Measurements from ENCODE around the gene DNM3.
"Not testable (repeated sequence)": the region's sequence is repeated elsewhere in the genome, so short reads cannot be mapped to it uniquely, and the experiment has no call there.

DNM3 gene

DNA sequence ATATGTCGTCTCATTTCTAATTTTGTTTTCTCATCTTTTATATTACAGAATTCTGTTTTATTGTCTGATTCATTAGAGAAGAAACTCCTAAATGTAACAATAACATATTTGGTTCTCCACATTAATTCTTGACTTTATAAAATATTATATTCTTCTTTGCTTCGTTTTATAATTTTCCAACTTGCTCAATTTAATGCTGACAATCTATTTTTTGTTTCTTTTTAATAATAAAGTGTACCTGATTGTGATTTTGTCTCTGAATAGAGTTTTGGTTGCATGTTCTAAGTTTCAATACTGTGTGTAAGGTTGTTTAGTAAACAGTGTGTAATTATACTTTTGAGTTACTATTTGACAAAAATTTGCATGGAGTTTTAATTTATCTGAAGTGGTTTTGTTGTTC lies 448.1 kb downstream of the DNM3 start:
- Histone ChIP-seq H3K36me3 (ENCODE audit: control insufficient read depth in 5 of 5, insufficient read depth in 5 of 5, low read length in 5 of 5) (no peaks in the 10 kb centered on the region), H3K9ac (ENCODE audit: low read length in 5 of 5) (no peak overlapping the region), H3K9me3 (ENCODE audit: control insufficient read depth in 5 of 5, low read length in 5 of 5) (no peaks in the 10 kb centered on the region), H3K4me1 (ENCODE audit: control insufficient read depth in 5 of 5, insufficient read depth in 5 of 5, low read length in 5 of 5) (peaks cover 0 to 26% (median 7%) of the 10 kb centered on the region in 5 donors), H3K27ac (ENCODE audit: low read depth, low read length) (no peak overlapping the region), H3K27me3 (ENCODE audit: control insufficient read depth in 5 of 5, insufficient read depth in 4 of 5, low read length in 5 of 5) (no peaks in the 10 kb centered on the region), H3K4me3 (ENCODE audit: low read depth in 1 of 5, low read length in 5 of 5) (no peak overlapping the region)

DNA sequence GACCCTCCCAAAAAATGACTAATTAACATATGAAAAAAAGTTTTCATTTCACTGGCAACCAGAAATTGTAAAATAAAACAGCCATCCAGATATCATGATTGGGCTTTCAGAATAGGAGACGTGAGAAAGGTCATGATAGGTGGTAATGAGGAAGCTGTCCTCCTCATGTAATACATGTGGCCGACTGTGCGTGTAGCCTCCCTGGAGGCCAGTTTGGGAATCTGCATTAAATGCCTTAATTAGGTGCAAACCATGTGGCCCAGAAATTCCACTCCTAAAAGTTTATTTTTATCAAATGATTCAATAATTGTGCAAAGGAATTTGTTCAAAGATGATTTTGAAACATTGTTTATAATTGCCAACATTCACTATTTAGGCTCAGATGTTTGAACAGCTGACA lies 451.5 kb downstream of the DNM3 start:
- no peak overlapping the region for H3K27ac ChIP-seq (ENCODE audit: low read depth, low read length)
- no peak overlapping the region for H3K9ac ChIP-seq (ENCODE audit: low read length in 5 of 5)
- H3K27me3 ChIP-seq (ENCODE audit: control insufficient read depth in 5 of 5, insufficient read depth in 4 of 5, low read length in 5 of 5): no peaks in the 10 kb centered on the region
- peaks cover 0 to 17% (median 0%) of the 10 kb centered on the region in 5 donors for H3K4me1 ChIP-seq (ENCODE audit: control insufficient read depth in 5 of 5, insufficient read depth in 5 of 5, low read length in 5 of 5)
- no peaks in the 10 kb centered on the region for H3K9me3 ChIP-seq (ENCODE audit: control insufficient read depth in 5 of 5, low read length in 5 of 5)
- H3K4me3 ChIP-seq (ENCODE audit: low read depth in 1 of 5, low read length in 5 of 5): no peak overlapping the region
- H3K36me3 ChIP-seq (ENCODE audit: control insufficient read depth in 5 of 5, insufficient read depth in 5 of 5, low read length in 5 of 5): no peaks in the 10 kb centered on the region

DNA sequence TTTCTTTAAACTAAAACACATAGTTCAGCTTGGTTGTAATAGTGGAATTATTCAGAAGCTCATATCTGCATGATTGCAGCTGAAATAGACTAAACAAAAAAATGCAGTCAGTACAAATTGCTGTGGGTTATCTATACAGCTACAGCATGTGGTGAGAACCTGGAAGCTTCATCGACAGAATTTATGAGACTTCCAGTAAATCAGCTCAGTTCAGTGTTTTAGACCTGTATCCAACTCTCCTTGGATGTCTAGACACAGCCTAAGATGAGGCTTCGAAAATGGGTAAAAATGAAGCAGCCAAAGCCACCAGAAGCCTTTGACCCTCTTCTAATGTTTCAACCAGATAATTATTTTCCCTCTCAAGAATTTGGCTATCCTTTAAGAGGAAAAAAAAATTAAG lies 452.1 kb downstream of the DNM3 start:
- Histone ChIP-seq H3K4me3 (ENCODE audit: low read depth in 1 of 5, low read length in 5 of 5) (no peak overlapping the region), H3K36me3 (ENCODE audit: control insufficient read depth in 5 of 5, insufficient read depth in 5 of 5, low read length in 5 of 5) (no peaks in the 10 kb centered on the region), H3K9ac (ENCODE audit: low read length in 5 of 5) (no peak overlapping the region), H3K9me3 (ENCODE audit: control insufficient read depth in 5 of 5, low read length in 5 of 5) (no peaks in the 10 kb centered on the region), H3K4me1 (ENCODE audit: control insufficient read depth in 5 of 5, insufficient read depth in 5 of 5, low read length in 5 of 5) (peaks cover 0 to 14% (median 0%) of the 10 kb centered on the region in 5 donors), H3K27me3 (ENCODE audit: control insufficient read depth in 5 of 5, insufficient read depth in 4 of 5, low read length in 5 of 5) (no peaks in the 10 kb centered on the region), H3K27ac (ENCODE audit: low read depth, low read length) (peak overlapping the region; percentile 44)

- Histone ChIP-seq H3K4me1 (ENCODE audit: control insufficient read depth in 5 of 5, insufficient read depth in 5 of 5, low read length in 5 of 5) (peaks cover 0 to 8% (median 0%) of the 10 kb centered on the region in 5 donors), H3K9me3 (ENCODE audit: control insufficient read depth in 5 of 5, low read length in 5 of 5) (peaks cover 0 to 5% (median 0%) of the 10 kb centered on the region in 5 donors), H3K9ac (ENCODE audit: low read length in 5 of 5) (no peak overlapping the region), H3K27me3 (ENCODE audit: control insufficient read depth in 5 of 5, insufficient read depth in 4 of 5, low read length in 5 of 5) (no peaks in the 10 kb centered on the region), H3K27ac (ENCODE audit: low read depth, low read length) (no peak overlapping the region), H3K4me3 (ENCODE audit: low read depth in 1 of 5, low read length in 5 of 5) (no peak overlapping the region), H3K36me3 (ENCODE audit: control insufficient read depth in 5 of 5, insufficient read depth in 5 of 5, low read length in 5 of 5) (no peaks in the 10 kb centered on the region)
These were observed 456.8 kb downstream of the DNM3 start for GRCh38 chr1:172298141-172298540.

DNA sequence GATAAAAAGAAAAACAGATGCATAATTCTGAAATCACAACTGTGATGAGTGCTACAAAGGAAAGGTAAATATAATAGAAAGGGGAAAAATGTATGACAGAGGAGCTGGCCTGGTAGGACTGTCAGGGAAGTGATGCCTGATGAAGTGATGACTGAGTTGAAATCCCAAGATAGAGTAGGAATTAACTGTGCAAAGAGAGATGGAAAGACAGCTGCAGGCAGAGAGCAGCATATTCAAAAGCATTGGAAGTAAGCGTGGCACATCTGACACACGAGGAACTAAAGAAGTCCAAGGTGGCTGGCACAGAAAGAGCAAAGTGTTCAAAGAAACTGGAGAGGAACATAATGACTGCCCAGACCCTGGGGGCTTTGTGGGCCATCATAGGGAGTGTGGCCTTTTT lies 457.6 kb downstream of the DNM3 start:
- H3K9ac ChIP-seq (ENCODE audit: low read length in 5 of 5): no peak overlapping the region
- no peak overlapping the region for H3K4me3 ChIP-seq (ENCODE audit: low read depth in 1 of 5, low read length in 5 of 5)
- H3K36me3 ChIP-seq (ENCODE audit: control insufficient read depth in 5 of 5, insufficient read depth in 5 of 5, low read length in 5 of 5): no peaks in the 10 kb centered on the region

GRCh38 chr1:172299515-172299914 lies 458.2 kb downstream of the DNM3 start:
- Histone ChIP-seq H3K27ac (ENCODE audit: low read depth, low read length) (no peak overlapping the region), H3K36me3 (ENCODE audit: control insufficient read depth in 5 of 5, insufficient read depth in 5 of 5, low read length in 5 of 5) (no peaks in the 10 kb centered on the region), H3K9ac (ENCODE audit: low read length in 5 of 5) (no peak overlapping the region), H3K9me3 (ENCODE audit: control insufficient read depth in 5 of 5, low read length in 5 of 5) (peaks cover 0 to 5% (median 0%) of the 10 kb centered on the region in 5 donors), H3K4me3 (ENCODE audit: low read depth in 1 of 5, low read length in 5 of 5) (no peak overlapping the region), H3K27me3 (ENCODE audit: control insufficient read depth in 5 of 5, insufficient read depth in 4 of 5, low read length in 5 of 5) (no peaks in the 10 kb centered on the region), H3K4me1 (ENCODE audit: control insufficient read depth in 5 of 5, insufficient read depth in 5 of 5, low read length in 5 of 5) (no peaks in the 10 kb centered on the region)

More for the DNA sequence above, 457.6 kb downstream of the DNM3 start:
- Histone ChIP-seq H3K27ac (ENCODE audit: low read depth, low read length) (no peak overlapping the region), H3K9me3 (ENCODE audit: control insufficient read depth in 5 of 5, low read length in 5 of 5) (peaks cover 0 to 5% (median 0%) of the 10 kb centered on the region in 5 donors), H3K27me3 (ENCODE audit: control insufficient read depth in 5 of 5, insufficient read depth in 4 of 5, low read length in 5 of 5) (no peaks in the 10 kb centered on the region), H3K4me1 (ENCODE audit: control insufficient read depth in 5 of 5, insufficient read depth in 5 of 5, low read length in 5 of 5) (peaks cover 0 to under 1% (median 0%) of the 10 kb centered on the region in 5 donors)

DNA sequence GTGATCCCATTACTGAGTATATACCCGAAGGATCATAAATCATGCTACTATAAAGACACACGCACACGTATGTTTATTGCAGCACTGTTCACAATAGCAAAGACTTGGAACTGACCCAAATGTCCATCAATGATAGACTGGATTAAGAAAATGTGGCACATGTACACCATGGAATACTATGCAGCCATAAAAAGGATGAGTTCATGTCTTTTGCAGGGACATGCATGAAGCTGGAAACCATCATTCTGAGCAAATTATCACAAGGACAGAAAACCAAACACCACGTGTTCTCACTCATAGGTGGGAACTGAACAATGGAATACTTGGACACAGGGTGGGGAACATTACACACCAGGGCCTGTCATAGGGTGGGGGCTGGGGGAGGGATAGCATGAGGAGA lies 466.2 kb downstream of the DNM3 start:
- H3K4me3 ChIP-seq (ENCODE audit: low read depth in 1 of 5, low read length in 5 of 5); H3K4me1 ChIP-seq (ENCODE audit: control insufficient read depth in 5 of 5, insufficient read depth in 5 of 5, low read length in 5 of 5); H3K9ac ChIP-seq (ENCODE audit: low read length in 5 of 5); H3K27ac ChIP-seq (ENCODE audit: low read depth, low read length); H3K27me3 ChIP-seq (ENCODE audit: control insufficient read depth in 5 of 5, insufficient read depth in 4 of 5, low read length in 5 of 5); H3K9me3 ChIP-seq (ENCODE audit: control insufficient read depth in 5 of 5, low read length in 5 of 5); H3K36me3 ChIP-seq (ENCODE audit: control insufficient read depth in 5 of 5, insufficient read depth in 5 of 5, low read length in 5 of 5): not testable (repeated sequence)

DNA sequence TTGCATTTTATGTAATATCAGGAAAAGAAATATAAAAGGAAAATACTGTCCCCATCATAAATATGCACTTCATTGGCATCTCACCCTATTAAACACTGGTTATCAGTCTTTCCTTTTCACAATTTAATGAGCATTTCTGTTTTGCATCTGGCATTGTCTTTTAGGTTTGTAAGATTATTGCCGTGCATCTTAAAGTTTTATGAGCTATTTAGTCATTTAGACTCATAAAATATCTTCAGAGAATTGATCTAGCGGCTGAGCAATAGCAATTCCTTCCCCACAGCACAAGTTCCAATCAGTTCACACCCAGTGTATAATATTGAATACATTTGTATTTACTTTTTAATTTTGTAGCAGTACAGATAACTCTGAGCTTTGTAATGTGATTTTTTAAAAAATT lies 466.8 kb downstream of the DNM3 start:
- Histone ChIP-seq H3K4me1 (ENCODE audit: control insufficient read depth in 5 of 5, insufficient read depth in 5 of 5, low read length in 5 of 5) (no peaks in the 10 kb centered on the region), H3K27ac (ENCODE audit: low read depth, low read length) (no peak overlapping the region), H3K9me3 (ENCODE audit: control insufficient read depth in 5 of 5, low read length in 5 of 5) (no peaks in the 10 kb centered on the region), H3K4me3 (ENCODE audit: low read depth in 1 of 5, low read length in 5 of 5) (no peak overlapping the region), H3K36me3 (ENCODE audit: control insufficient read depth in 5 of 5, insufficient read depth in 5 of 5, low read length in 5 of 5) (no peaks in the 10 kb centered on the region), H3K9ac (ENCODE audit: low read length in 5 of 5) (no peak overlapping the region), H3K27me3 (ENCODE audit: control insufficient read depth in 5 of 5, insufficient read depth in 4 of 5, low read length in 5 of 5) (no peaks in the 10 kb centered on the region)

DNA sequence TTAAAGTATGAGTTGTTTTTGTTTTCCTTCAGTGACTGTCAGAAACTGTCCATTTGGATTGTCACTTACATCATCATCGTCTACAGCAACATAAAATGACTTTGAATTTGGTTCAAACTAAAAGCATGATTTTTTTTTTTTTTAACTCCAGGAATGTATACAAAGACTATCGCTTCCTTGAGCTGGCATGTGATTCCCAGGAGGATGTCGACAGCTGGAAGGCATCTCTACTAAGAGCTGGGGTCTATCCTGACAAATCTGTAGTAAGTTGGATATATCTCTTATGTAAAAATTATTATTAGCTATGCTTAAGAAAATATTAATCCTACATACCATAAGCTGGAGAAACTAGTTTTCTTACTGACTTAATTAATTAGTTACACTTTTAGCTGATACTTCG lies 467.3 kb downstream of the DNM3 start:
- no peaks in the 10 kb centered on the region for H3K9me3 ChIP-seq (ENCODE audit: control insufficient read depth in 5 of 5, low read length in 5 of 5)
- H3K4me3 ChIP-seq (ENCODE audit: low read depth in 1 of 5, low read length in 5 of 5): no peak overlapping the region
- no peak overlapping the region for H3K27ac ChIP-seq (ENCODE audit: low read depth, low read length)
- no peaks in the 10 kb centered on the region for H3K4me1 ChIP-seq (ENCODE audit: control insufficient read depth in 5 of 5, insufficient read depth in 5 of 5, low read length in 5 of 5)
- H3K36me3 ChIP-seq (ENCODE audit: control insufficient read depth in 5 of 5, insufficient read depth in 5 of 5, low read length in 5 of 5): no peaks in the 10 kb centered on the region
- H3K27me3 ChIP-seq (ENCODE audit: control insufficient read depth in 5 of 5, insufficient read depth in 4 of 5, low read length in 5 of 5): no peaks in the 10 kb centered on the region
- H3K9ac ChIP-seq (ENCODE audit: low read length in 5 of 5): no peak overlapping the region

DNA sequence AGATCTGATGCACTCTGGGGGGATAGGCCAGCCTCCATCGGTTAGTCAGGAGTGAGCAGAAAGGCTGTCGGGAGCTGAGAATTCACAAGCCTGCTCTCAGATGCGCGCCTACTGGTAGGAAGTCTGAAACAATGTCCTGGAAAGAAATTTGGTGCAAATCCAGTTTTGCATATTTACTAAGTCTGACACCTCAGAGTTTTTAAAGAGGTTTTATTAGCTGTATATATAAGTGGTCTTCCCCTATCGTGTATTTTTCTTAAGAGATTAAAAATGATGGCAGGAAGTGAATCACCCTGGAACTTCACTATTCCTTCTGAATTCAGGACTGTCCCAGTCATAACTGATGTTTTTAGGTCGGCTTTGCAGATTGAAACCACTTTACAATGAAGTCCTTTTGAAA lies 479.4 kb downstream of the DNM3 start:
- Histone ChIP-seq H3K36me3 (ENCODE audit: control insufficient read depth in 5 of 5, insufficient read depth in 5 of 5, low read length in 5 of 5) (no peaks in the 10 kb centered on the region), H3K9me3 (ENCODE audit: control insufficient read depth in 5 of 5, low read length in 5 of 5) (no peaks in the 10 kb centered on the region), H3K27ac (ENCODE audit: low read depth, low read length) (peak overlapping the region; percentile 63), H3K9ac (ENCODE audit: low read length in 5 of 5) (no peak overlapping the region), H3K4me3 (ENCODE audit: low read depth in 1 of 5, low read length in 5 of 5) (no peak overlapping the region), H3K4me1 (ENCODE audit: control insufficient read depth in 5 of 5, insufficient read depth in 5 of 5, low read length in 5 of 5) (peaks cover 0 to 29% (median 19%) of the 10 kb centered on the region in 5 donors), H3K27me3 (ENCODE audit: control insufficient read depth in 5 of 5, insufficient read depth in 4 of 5, low read length in 5 of 5) (no peaks in the 10 kb centered on the region)

DNA sequence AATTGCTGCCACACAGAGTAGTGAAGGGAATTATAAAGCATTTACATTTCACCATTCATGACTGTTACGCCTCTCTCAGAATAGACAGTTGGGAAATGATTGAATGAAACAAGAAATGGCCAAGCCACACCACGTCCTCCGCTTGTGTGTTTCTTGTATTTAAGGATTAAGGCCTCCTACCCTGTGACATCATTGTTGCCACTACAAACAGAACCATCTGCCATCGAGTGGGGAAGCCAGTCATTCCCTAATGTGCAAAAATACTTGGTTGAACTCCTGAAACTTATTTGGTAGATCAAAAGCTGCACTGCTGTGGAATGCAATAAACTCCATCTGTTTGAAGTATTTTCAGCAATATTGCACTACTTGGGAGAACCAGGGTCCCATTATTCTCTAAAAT lies 480.2 kb downstream of the DNM3 start:
- H3K27me3 ChIP-seq (ENCODE audit: control insufficient read depth in 5 of 5, insufficient read depth in 4 of 5, low read length in 5 of 5): no peaks in the 10 kb centered on the region
- peaks cover 0 to 29% (median 19%) of the 10 kb centered on the region in 5 donors for H3K4me1 ChIP-seq (ENCODE audit: control insufficient read depth in 5 of 5, insufficient read depth in 5 of 5, low read length in 5 of 5)
- H3K36me3 ChIP-seq (ENCODE audit: control insufficient read depth in 5 of 5, insufficient read depth in 5 of 5, low read length in 5 of 5): no peaks in the 10 kb centered on the region
- peak overlapping the region; percentile 63 for H3K27ac ChIP-seq (ENCODE audit: low read depth, low read length)
- H3K9ac ChIP-seq (ENCODE audit: low read length in 5 of 5): no peak overlapping the region
- no peak overlapping the region for H3K4me3 ChIP-seq (ENCODE audit: low read depth in 1 of 5, low read length in 5 of 5)
- H3K9me3 ChIP-seq (ENCODE audit: control insufficient read depth in 5 of 5, low read length in 5 of 5): no peaks in the 10 kb centered on the region
